ENCODE data around the gene TSFM. TPM values are rescaled to one million over a fixed set of nuclear protein-coding genes. Genes with fewer than 3 reads are reported as not detected.

Gene TSFM
- total RNA-seq, 2 donors from 2014 or later, result 20.0 to 23.2 TPM

- no peaks in the 10 kb centered on the region for H3K9me3 ChIP-seq
- H3K27me3 ChIP-seq, result no peaks in the 10 kb centered on the region
- TF ChIP-seq CTCF (IDR thresholded peaks at IDR 0.05), result no peak
- H3K4me3 ChIP-seq, result peak overlapping the region; percentile 10 to 96
- no peak for DNase-seq (ENCODE audit: low spot score)
- peaks cover 0 to 74% of the 10 kb centered on the region in 2 donors for H3K4me1 ChIP-seq
- peak overlapping the region; percentile 99 to 100 for H3K27ac ChIP-seq
- no peaks in the 10 kb centered on the region for H3K36me3 ChIP-seq
These were observed 60.0 kb downstream of the TSFM start for GRCh38 chr12:57842342-57843294.

GRCh38 chr12:57844709-57845477 lies 62.3 kb downstream of the TSFM start:
- no peaks in the 10 kb centered on the region for H3K9me3 ChIP-seq
- no peak for TF ChIP-seq CTCF (IDR thresholded peaks at IDR 0.05)
- H3K27me3 ChIP-seq, result no peaks in the 10 kb centered on the region

GRCh38 chr12:57845478-57846284 lies 63.1 kb downstream of the TSFM start:
- Histone ChIP-seq H3K27me3 (no peaks in the 10 kb centered on the region), H3K9me3 (no peaks in the 10 kb centered on the region), H3K4me1 (peaks cover 0 to 44% of the 10 kb centered on the region in 2 donors), H3K4me3 (peak overlapping the region; percentile 96), H3K36me3 (no peaks in the 10 kb centered on the region), H3K27ac (peak overlapping the region; percentile 99 to 100)
- TF ChIP-seq CTCF (IDR thresholded peaks at IDR 0.05), result no peak
- peak; percentile 85 for DNase-seq (ENCODE audit: low spot score)

More at GRCh38 chr12:57844709-57845477, 62.3 kb downstream of the TSFM start:
- Histone ChIP-seq H3K27ac (peak overlapping the region; percentile 99 to 100), H3K4me1 (peaks cover 0 to 52% of the 10 kb centered on the region in 2 donors), H3K36me3 (no peaks in the 10 kb centered on the region), H3K4me3 (peak overlapping the region; percentile 96)
- peak; percentile 91 for DNase-seq (ENCODE audit: low spot score)

GRCh38 chr12:57846285-57846576 lies 63.6 kb downstream of the TSFM start:
- DNase-seq (ENCODE audit: low spot score), result no peak

More at GRCh38 chr12:57846285-57846576, 63.6 kb downstream of the TSFM start:
- TF ChIP-seq CTCF (IDR thresholded peaks at IDR 0.05), result no peak
- H3K4me1 ChIP-seq, result peaks cover 0 to 38% of the 10 kb centered on the region in 2 donors
- H3K9me3 ChIP-seq, result no peaks in the 10 kb centered on the region
- peak overlapping the region; percentile 99 to 100 for H3K27ac ChIP-seq
- no peaks in the 10 kb centered on the region for H3K27me3 ChIP-seq
- no peaks in the 10 kb centered on the region for H3K36me3 ChIP-seq
- peak overlapping the region; percentile 96 for H3K4me3 ChIP-seq

Measured in right atrium auricular region (tissue), 2 donors.